ENCODE data around the gene KRT20.

GRCh38 chr17:40830085-40830776, 54.8 kb downstream of the KRT20 start:
- TF ChIP-seq CTCF (conservative IDR thresholded peaks at IDR 0.05) (no peak), EZH2 (IDR thresholded peaks at IDR 0.05; ENCODE audit: low read depth) (no peak)

All from PC-9 (cell line).